ENCODE measurements around the gene PRRT1B.
"Not testable (repeated sequence)": the region's sequence is repeated elsewhere in the genome, so short reads cannot be mapped to it uniquely, and the experiment has no call there.

The PRRT1B gene

GRCh38 chr9:131545003-131545785 is at the start of gene PRRT1B:
Gene PRRT1B (plus strand): TSS chr9:131545523. CDS start chr9:131545616, 93 bp downstream.
- no peak for DNase-seq

- no peak for DNase-seq
These were observed 49.5 kb upstream of the PRRT1B start for GRCh38 chr9:131495785-131496184.

GRCh38 chr9:131496844-131497405 is 48.4 kb upstream of the PRRT1B start:
- no peak for DNase-seq

GRCh38 chr9:131499254-131499767 is 46.0 kb upstream of the PRRT1B start:
- DNase-seq, result no peak

- DNase-seq, result no peak
These were observed 44.9 kb upstream of the PRRT1B start for GRCh38 chr9:131500377-131500776.

- DNase-seq, result peak; percentile 49
These were observed 44.3 kb upstream of the PRRT1B start for GRCh38 chr9:131500939-131501541.

- DNase-seq, result peak; percentile 72
These were observed 42.3 kb upstream of the PRRT1B start, which contains the start of gene POMT1 for GRCh38 chr9:131502781-131503625. Gene POMT1 (plus strand): TSS chr9:131502918. CDS start chr9:131504219, 1,301 bp downstream.

GRCh38 chr9:131503626-131504465 is 41.5 kb upstream of the PRRT1B start:
- DNase-seq, result peak; percentile 14

- DNase-seq, result no peak
These were observed 40.3 kb upstream of the PRRT1B start for GRCh38 chr9:131505012-131505411.

GRCh38 chr9:131511416-131511815 is 33.9 kb upstream of the PRRT1B start:
- no peak for DNase-seq

GRCh38 chr9:131511880-131512279 is 33.4 kb upstream of the PRRT1B start:
- no peak for DNase-seq

- no peak for DNase-seq
These were observed 32.1 kb upstream of the PRRT1B start for GRCh38 chr9:131513177-131513576.

- not testable (repeated sequence) for DNase-seq
These were observed 29.7 kb upstream of the PRRT1B start for GRCh38 chr9:131515559-131516031.

- DNase-seq, result no peak
These were observed 29.2 kb upstream of the PRRT1B start for GRCh38 chr9:131516100-131516499.

- no peak for DNase-seq
These were observed 28.4 kb upstream of the PRRT1B start for GRCh38 chr9:131516930-131517329.

- DNase-seq, result no peak
These were observed 27.5 kb upstream of the PRRT1B start for GRCh38 chr9:131517761-131518190.

GRCh38 chr9:131518553-131518952 is 26.8 kb upstream of the PRRT1B start:
- no peak for DNase-seq

- DNase-seq, result no peak
These were observed 24.8 kb upstream of the PRRT1B start for GRCh38 chr9:131520503-131520902.

- DNase-seq, result no peak
These were observed 24.1 kb upstream of the PRRT1B start for GRCh38 chr9:131521203-131521602.

GRCh38 chr9:131521822-131522221 is 23.5 kb upstream of the PRRT1B start:
- no peak for DNase-seq

- no peak for DNase-seq
These were observed 22.9 kb upstream of the PRRT1B start for GRCh38 chr9:131522257-131523085.
